Measurements from ENCODE around the gene LHFPL6. TPM values are rescaled to one million over a fixed set of nuclear protein-coding genes. Genes with fewer than 3 reads are reported as not detected.

LHFPL6 gene
- total RNA-seq = 39.7 and 52.9 TPM in 2 replicates

GRCh38 chr13:39602614-39603366 is at the start of gene LHFPL6:
Gene LHFPL6, minus strand, starts transcription at chr13:39603193.

Other genes starting within 250 kb of the LHFPL6 start
- 61.8 and 83.8 TPM in 2 replicates for gene COG6, start 52.5 kb upstream of the LHFPL6 start, total RNA-seq